ENCODE results near the gene SNX33. TPM values are rescaled to one million over a fixed set of nuclear protein-coding genes. Genes with fewer than 3 reads are reported as not detected.

Gene SNX33
- total and polyA plus RNA-seq, 9 donors = 11.5 to 21.3 (median 15.1) TPM

DNA sequence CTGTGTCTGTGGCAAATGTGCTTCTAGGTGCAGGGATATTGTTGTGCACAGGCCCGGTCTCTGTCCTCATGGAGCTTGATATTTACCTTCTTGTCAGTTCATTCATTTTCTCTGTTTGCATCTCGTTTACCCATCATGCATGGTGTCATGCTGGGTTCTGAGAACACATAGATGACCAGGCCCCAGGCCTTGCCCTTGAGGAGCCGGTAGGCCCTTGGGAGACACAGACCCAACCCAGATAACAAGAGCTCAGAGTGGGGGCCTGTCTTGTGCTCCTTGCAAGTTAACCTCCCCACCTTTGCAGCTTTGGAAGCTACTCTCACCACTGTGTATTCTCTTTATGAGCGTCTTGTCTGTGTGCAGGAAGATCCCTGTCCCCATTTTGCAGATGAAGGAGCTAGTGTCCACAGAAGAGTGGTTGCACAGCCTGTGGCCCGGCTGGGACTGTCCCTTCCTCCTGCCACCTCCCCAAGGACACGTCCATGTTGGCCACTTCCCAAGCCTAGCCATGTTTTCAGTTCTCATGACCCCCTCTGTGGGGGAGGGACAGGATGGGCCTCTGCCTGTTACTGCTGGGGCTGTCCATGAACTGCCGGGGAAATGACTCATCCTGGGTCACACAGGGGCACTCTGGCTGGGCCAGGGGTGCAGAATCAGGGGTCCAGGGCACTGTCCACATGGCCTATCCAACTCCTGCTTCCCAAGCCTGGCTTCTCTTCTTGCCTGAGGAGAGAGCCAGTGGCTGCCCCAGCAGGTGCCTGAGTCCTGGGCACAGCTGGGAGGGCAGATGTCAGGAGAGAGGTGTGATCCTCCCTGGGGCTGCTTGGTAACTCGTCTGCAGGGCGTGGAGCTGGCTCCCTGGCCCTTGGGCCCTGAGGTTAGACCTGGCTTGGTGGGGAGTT, 3.4 kb downstream of the SNX33 start:
- WGBS (ENCODE audit: insufficient coverage) = 20% methylated on average over 3 of the region's 9 CpGs
- Histone ChIP-seq H3K9me3 (replicated peaks; ENCODE audit: control insufficient read depth, low read depth, low read length) (no peaks in the 10 kb centered on the region), H3K36me3 (ENCODE audit: control insufficient read depth, insufficient read depth, low read length) (peaks cover 59% of the 10 kb centered on the region), H3K27ac (ENCODE audit: low read length) (no peak overlapping the region), H3K4me3 (ENCODE audit: low read length) (peak overlapping the region; percentile 11), H3K27me3 (ENCODE audit: control insufficient read depth, insufficient read depth, low read length) (no peaks in the 10 kb centered on the region), H3K4me1 (ENCODE audit: control insufficient read depth, insufficient read depth, low read length) (peaks cover 67% of the 10 kb centered on the region)
- DNase-seq = peak; percentile 51

DNA sequence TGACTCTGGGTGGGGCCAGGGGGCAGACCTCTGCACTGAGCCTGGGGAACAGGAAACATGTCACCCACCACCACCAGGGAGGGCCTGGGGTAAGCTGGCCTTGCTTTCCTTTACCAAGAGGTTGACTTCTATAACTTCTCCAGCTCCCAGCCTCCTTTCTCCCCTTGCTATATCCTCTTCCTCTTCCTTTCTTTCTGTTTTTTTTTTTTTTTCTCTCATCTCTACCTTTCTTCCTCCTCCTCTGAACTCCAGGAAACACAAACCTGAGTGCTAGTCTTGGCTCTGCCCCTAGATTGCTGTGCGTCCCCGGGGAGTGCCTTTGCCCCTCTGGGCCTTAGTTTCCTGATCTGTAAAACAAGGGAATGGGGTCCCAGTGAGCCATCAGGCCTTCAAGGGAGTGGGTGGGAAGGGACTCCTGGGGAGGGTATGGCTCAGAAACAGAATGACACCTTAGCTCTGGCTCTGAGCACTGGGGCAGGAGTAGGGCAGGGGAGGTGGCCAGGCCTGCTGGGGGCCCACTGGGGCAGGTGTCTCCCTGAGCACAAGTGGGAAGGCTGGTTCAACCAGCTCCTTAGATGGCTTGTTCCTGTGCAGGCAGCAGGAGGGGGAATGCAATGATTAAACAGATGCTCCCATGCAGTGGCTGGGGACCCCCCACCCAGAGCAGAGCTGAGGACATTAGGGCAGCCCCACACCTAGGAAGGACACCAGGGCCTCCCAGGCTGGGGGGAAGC, 4.3 kb downstream of the SNX33 start:
- peaks cover 59% of the 10 kb centered on the region for H3K4me1 ChIP-seq (ENCODE audit: control insufficient read depth, insufficient read depth, low read length)
- H3K4me3 ChIP-seq (ENCODE audit: low read length) = peak overlapping the region; percentile 11
- H3K36me3 ChIP-seq (ENCODE audit: control insufficient read depth, insufficient read depth, low read length) = peaks cover 64% of the 10 kb centered on the region

DNA sequence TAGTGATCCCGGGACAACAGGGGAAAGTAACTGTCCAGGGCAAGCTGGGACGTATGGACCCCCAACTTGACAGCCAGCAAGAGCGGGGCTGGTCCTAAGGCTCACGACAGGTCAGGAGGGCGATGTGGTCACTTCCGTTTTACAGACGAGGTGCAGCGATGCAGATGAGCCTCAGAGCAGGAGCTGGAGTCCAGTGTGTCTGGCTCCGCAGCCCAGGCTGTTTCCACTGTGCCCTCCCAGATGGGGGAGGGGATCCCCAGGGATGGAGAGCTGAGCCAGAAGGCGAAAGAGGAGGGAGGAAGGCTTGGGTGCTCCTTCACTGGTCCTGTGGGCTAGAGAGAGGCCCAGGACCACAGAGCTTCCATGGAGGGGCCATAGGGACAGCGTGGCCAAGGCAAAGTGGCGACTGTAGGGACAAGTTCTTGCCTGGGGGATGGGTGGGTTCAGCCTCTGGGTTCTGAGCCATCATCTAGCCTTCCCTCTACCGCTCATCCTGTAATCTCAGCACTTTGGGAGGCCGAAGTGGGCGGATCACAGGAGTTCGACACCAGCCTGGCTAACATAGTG, 5.7 kb downstream of the SNX33 start:
- H3K4me3 ChIP-seq (ENCODE audit: low read length) = no peak overlapping the region
- H3K9me3 ChIP-seq (replicated peaks; ENCODE audit: control insufficient read depth, low read depth, low read length) = no peaks in the 10 kb centered on the region
- no peak for DNase-seq
- peaks cover 79% of the 10 kb centered on the region for H3K36me3 ChIP-seq (ENCODE audit: control insufficient read depth, insufficient read depth, low read length)
- no peaks in the 10 kb centered on the region for H3K27me3 ChIP-seq (ENCODE audit: control insufficient read depth, insufficient read depth, low read length)
- H3K27ac ChIP-seq (ENCODE audit: low read length) = no peak overlapping the region
- WGBS (ENCODE audit: insufficient coverage) = 59% methylated on average over 10 of the region's 16 CpGs
- peaks cover 57% of the 10 kb centered on the region for H3K4me1 ChIP-seq (ENCODE audit: control insufficient read depth, insufficient read depth, low read length)

More for the DNA sequence above, 4.3 kb downstream of the SNX33 start:
- no peaks in the 10 kb centered on the region for H3K9me3 ChIP-seq (replicated peaks; ENCODE audit: control insufficient read depth, low read depth, low read length)
- no peak for DNase-seq
- H3K27me3 ChIP-seq (ENCODE audit: control insufficient read depth, insufficient read depth, low read length) = no peaks in the 10 kb centered on the region
- WGBS (ENCODE audit: insufficient coverage) = 20% methylated on average over 1 of the region's 2 CpGs
- H3K27ac ChIP-seq (ENCODE audit: low read length) = no peak overlapping the region

DNA sequence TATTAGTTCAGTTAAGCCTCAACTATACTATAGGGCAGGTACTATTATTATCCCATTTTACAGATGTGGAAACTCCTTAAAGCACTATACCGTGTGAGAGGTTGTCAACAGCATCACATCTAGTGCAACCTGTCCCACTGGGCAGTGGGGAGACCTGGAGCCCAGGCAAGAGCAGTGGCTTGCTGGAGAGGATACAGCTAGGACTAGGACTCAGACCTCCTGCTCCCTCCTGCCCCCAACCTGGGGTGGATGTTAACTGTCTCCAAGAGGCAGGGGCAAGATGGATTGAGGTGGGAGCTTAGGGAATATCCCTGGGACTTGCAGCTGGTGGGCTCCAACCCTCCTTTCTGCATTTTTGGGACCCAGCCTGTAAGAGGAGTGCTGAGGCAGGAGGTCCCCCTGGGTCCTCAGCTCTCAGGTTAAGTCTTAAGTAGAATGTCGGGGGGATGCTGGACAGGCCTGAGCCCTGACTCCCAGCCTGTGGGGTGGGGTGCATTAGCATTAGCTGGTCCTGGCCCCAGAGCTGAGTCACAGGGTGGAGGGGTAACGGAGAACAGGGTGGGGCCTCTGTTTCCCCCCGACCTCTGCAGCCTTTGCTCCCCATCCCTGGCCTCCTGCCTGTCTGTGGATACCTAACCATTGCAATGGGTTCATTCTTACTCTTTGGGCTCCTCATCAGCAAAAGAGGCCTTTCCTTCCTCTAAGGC, 6.6 kb downstream of the SNX33 start:
- Histone ChIP-seq H3K4me1 (ENCODE audit: control insufficient read depth, insufficient read depth, low read length) (peaks cover 52% of the 10 kb centered on the region), H3K27ac (ENCODE audit: low read length) (no peak overlapping the region)
- WGBS (ENCODE audit: insufficient coverage) = 62% methylated on average over 1 of the region's 4 CpGs

DNA sequence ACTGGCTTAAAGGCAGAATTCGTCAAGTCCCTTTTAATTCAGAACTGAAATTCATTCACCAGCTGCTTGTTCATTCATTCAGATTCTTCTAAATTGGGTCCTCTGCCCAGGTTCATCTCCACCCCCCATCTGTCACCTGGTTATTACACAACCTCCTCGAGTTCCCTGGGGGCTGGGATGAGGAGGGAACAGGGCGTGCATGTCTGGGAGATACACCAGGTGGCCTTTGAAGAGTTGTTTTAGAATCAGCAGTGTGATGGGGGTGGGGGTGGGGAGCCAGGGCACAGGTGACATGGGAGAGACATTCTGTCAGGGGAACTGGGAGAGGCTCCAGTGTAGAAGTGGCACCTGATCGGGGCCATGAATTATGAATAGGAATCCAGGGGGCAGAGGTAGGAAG, 8.2 kb downstream of the SNX33 start:
- H3K27me3 ChIP-seq (ENCODE audit: control insufficient read depth, insufficient read depth, low read length) = no peaks in the 10 kb centered on the region
- DNase-seq = no peak
- H3K4me1 ChIP-seq (ENCODE audit: control insufficient read depth, insufficient read depth, low read length) = peaks cover 52% of the 10 kb centered on the region
- no peak overlapping the region for H3K4me3 ChIP-seq (ENCODE audit: low read length)
- no peaks in the 10 kb centered on the region for H3K9me3 ChIP-seq (replicated peaks; ENCODE audit: control insufficient read depth, low read depth, low read length)
- H3K27ac ChIP-seq (ENCODE audit: low read length) = no peak overlapping the region
- WGBS (ENCODE audit: insufficient coverage) = 51% methylated on average over 3 of the region's 4 CpGs
- H3K36me3 ChIP-seq (ENCODE audit: control insufficient read depth, insufficient read depth, low read length) = peaks cover 73% of the 10 kb centered on the region

More for the DNA sequence above, 6.6 kb downstream of the SNX33 start:
- Histone ChIP-seq H3K27me3 (ENCODE audit: control insufficient read depth, insufficient read depth, low read length) (no peaks in the 10 kb centered on the region), H3K9me3 (replicated peaks; ENCODE audit: control insufficient read depth, low read depth, low read length) (no peaks in the 10 kb centered on the region), H3K36me3 (ENCODE audit: control insufficient read depth, insufficient read depth, low read length) (peaks cover 79% of the 10 kb centered on the region), H3K4me3 (ENCODE audit: low read length) (no peak overlapping the region)
- no peak for DNase-seq

DNA sequence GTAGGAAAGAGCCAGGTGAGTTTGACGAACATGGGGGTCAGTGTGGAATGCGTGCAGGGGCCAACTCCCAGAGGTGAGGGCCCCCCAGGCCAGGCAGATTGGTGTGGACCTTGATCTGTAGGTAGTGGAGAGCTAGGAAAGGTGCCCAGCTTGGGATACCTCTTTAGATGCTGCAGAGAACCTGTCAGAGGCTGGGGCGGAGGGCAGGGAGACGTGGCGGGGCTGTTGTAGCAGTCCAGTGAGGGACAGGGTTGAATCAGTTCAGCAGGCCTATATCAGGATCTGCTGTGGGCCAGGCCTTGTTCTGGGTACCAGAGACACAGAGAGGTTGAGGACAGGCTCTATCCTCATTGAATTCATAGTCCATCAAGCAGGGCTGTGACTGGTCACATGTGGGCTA, 8.6 kb downstream of the SNX33 start:
- peaks cover 69% of the 10 kb centered on the region for H3K36me3 ChIP-seq (ENCODE audit: control insufficient read depth, insufficient read depth, low read length)

DNA sequence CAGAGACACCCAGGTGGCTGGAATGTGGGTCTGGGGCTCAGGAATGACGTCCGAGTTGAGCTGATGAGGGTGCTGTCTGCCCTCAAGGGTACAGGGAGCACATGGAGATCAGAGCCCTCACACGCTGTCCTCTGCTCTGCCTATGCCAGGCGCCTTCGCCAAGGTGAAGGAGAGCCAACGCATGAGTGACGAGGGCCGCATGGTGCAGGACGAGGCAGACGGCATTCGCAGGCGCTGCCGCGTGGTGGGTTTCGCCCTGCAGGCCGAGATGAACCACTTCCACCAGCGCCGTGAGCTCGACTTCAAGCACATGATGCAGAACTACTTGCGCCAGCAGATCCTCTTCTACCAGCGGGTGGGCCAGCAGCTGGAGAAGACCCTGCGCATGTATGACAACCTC, 9.1 kb downstream of the SNX33 start:
- 92% methylated on average over 16 of the region's 22 CpGs for WGBS (ENCODE audit: insufficient coverage)
- Histone ChIP-seq H3K27me3 (ENCODE audit: control insufficient read depth, insufficient read depth, low read length) (no peaks in the 10 kb centered on the region), H3K9me3 (replicated peaks; ENCODE audit: control insufficient read depth, low read depth, low read length) (no peaks in the 10 kb centered on the region), H3K4me1 (ENCODE audit: control insufficient read depth, insufficient read depth, low read length) (peaks cover 52% of the 10 kb centered on the region), H3K36me3 (ENCODE audit: control insufficient read depth, insufficient read depth, low read length) (peaks cover 66% of the 10 kb centered on the region), H3K27ac (ENCODE audit: low read length) (no peak overlapping the region), H3K4me3 (ENCODE audit: low read length) (no peak overlapping the region)
- DNase-seq = no peak

More for the DNA sequence above, 8.6 kb downstream of the SNX33 start:
- Histone ChIP-seq H3K27me3 (ENCODE audit: control insufficient read depth, insufficient read depth, low read length) (no peaks in the 10 kb centered on the region), H3K4me3 (ENCODE audit: low read length) (no peak overlapping the region), H3K4me1 (ENCODE audit: control insufficient read depth, insufficient read depth, low read length) (peaks cover 52% of the 10 kb centered on the region), H3K27ac (ENCODE audit: low read length) (no peak overlapping the region), H3K9me3 (replicated peaks; ENCODE audit: control insufficient read depth, low read depth, low read length) (no peaks in the 10 kb centered on the region)
- DNase-seq = no peak
- 98% methylated on average over 5 of the region's 5 CpGs for WGBS (ENCODE audit: insufficient coverage)

DNA sequence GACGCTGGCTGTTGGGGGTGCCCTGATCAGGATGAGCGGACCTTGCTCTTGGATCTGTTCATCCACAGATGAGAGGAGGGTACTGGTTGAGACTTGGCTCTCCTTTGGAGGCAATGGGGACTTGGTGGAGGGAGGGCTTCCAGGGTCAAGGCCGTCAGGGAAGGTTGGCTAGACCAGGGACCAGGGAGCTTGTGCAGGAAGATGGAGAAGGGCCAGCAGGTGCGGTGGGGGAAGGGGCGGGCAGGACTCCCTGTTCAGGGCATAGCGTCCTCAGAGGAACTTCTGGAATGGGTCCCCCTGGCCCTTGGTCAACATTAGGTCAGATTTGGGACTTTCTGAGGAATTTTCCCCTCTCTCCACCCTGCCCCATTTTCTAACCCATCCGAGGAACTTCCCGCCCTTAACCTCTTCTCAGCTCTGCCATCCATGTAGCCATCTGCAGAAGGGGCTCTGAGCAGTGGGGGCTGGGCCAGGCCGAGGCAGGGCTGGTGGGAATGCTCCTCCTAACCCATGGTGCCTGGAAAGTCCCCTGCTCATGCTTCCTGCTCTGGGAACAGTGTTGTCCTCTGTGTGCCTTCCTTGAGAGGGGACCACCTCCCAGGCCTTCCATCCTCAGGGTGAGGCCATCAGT, 11.5 kb downstream of the SNX33 start:
- DNase-seq = no peak
- Histone ChIP-seq H3K4me3 (ENCODE audit: low read length) (no peak overlapping the region), H3K9me3 (replicated peaks; ENCODE audit: control insufficient read depth, low read depth, low read length) (no peaks in the 10 kb centered on the region), H3K4me1 (ENCODE audit: control insufficient read depth, insufficient read depth, low read length) (peaks cover 42% of the 10 kb centered on the region), H3K27me3 (ENCODE audit: control insufficient read depth, insufficient read depth, low read length) (no peaks in the 10 kb centered on the region), H3K27ac (ENCODE audit: low read length) (no peak overlapping the region), H3K36me3 (ENCODE audit: control insufficient read depth, insufficient read depth, low read length) (peaks cover 59% of the 10 kb centered on the region)
- WGBS (ENCODE audit: insufficient coverage) = 71% methylated on average over 5 of the region's 9 CpGs

DNA sequence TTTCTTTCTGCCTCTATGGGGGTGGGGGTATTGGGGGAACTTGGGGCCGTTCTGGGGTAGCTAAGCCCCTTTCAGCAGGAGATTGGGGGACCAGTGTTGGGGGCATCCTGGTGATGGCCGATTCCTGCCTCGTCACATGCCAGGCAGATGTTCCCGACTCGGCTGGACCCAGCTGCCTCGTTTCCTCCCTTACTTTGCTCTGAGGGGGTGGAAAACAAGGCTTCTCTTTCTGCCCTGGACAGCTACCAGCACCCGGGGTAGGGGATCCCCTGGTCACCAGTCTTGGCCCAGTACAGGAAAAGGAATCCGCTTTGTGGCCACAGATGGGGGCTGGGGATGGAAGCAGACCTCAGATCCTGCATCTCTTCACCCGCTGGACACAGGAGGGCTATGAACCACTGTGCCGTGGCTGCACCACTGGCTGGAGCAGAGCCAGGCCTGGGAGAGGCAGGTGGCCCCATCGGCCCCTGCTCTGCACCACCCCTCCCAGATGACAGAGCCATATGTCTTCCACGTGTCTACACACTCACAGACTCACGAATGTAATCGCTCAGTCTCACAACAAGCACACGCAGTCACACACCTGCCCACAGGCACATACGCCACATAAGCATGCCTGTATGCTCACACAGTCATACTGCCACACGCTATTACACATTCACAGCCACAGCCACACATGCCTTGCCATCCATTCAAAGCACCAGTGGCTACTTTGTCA, 12.4 kb downstream of the SNX33 start:
- peaks cover 40% of the 10 kb centered on the region for H3K4me1 ChIP-seq (ENCODE audit: control insufficient read depth, insufficient read depth, low read length)
- no peaks in the 10 kb centered on the region for H3K9me3 ChIP-seq (replicated peaks; ENCODE audit: control insufficient read depth, low read depth, low read length)
- H3K4me3 ChIP-seq (ENCODE audit: low read length) = no peak overlapping the region
- WGBS (ENCODE audit: insufficient coverage) = 40% methylated on average over 15 of the region's 17 CpGs
- H3K36me3 ChIP-seq (ENCODE audit: control insufficient read depth, insufficient read depth, low read length) = peaks cover 51% of the 10 kb centered on the region
- peak overlapping the region; percentile 78 for H3K27ac ChIP-seq (ENCODE audit: low read length)
- no peaks in the 10 kb centered on the region for H3K27me3 ChIP-seq (ENCODE audit: control insufficient read depth, insufficient read depth, low read length)
- no peak for DNase-seq
